ENCODE data around the gene SLC4A8. TPM values are rescaled to one million over a fixed set of nuclear protein-coding genes. Genes with fewer than 3 reads are reported as not detected.

The SLC4A8 gene
- total RNA-seq, 1 experiment from 2014 or later, result 2.3 TPM

GRCh38 chr12:51395283-51396230 is 29.1 kb upstream of the SLC4A8 start:
- DNase-seq (ENCODE audit: low read depth), result no peak

GRCh38 chr12:51397670-51398069 is 27.0 kb upstream of the SLC4A8 start:
- no peak for DNase-seq (ENCODE audit: low read depth)

GRCh38 chr12:51399891-51400290 is 24.7 kb upstream of the SLC4A8 start:
- DNase-seq (ENCODE audit: low read depth), result no peak

GRCh38 chr12:51401020-51401419 is 23.6 kb upstream of the SLC4A8 start:
- no peak for DNase-seq (ENCODE audit: low read depth)

GRCh38 chr12:51401486-51401885 is 23.1 kb upstream of the SLC4A8 start:
- no peak for DNase-seq (ENCODE audit: low read depth)

GRCh38 chr12:51401900-51402299 is 22.7 kb upstream of the SLC4A8 start:
- DNase-seq (ENCODE audit: low read depth), result no peak

GRCh38 chr12:51403159-51403558 is 21.5 kb upstream of the SLC4A8 start:
- DNase-seq (ENCODE audit: low read depth), result peak; percentile 45

- DNase-seq (ENCODE audit: low read depth), result no peak
Measured at GRCh38 chr12:51403681-51404136, 20.9 kb upstream of the SLC4A8 start.

GRCh38 chr12:51404627-51405026 is 20.0 kb upstream of the SLC4A8 start:
- DNase-seq (ENCODE audit: low read depth), result no peak

- DNase-seq (ENCODE audit: low read depth), result no peak
Measured at GRCh38 chr12:51405801-51406207, 18.8 kb upstream of the SLC4A8 start.

GRCh38 chr12:51406290-51406689 is 18.3 kb upstream of the SLC4A8 start:
- no peak for DNase-seq (ENCODE audit: low read depth)

- no peak for DNase-seq (ENCODE audit: low read depth)
Measured at GRCh38 chr12:51406859-51407258, 17.8 kb upstream of the SLC4A8 start.

- no peak for DNase-seq (ENCODE audit: low read depth)
Measured at GRCh38 chr12:51407604-51408003, 17.0 kb upstream of the SLC4A8 start.

GRCh38 chr12:51409846-51410245 is 14.8 kb upstream of the SLC4A8 start:
- DNase-seq (ENCODE audit: low read depth), result no peak

- DNase-seq (ENCODE audit: low read depth), result no peak
Measured at GRCh38 chr12:51413149-51413548, 11.5 kb upstream of the SLC4A8 start.

GRCh38 chr12:51413791-51414190 is 10.8 kb upstream of the SLC4A8 start:
- DNase-seq (ENCODE audit: low read depth), result no peak

GRCh38 chr12:51415931-51416330 is 8.7 kb upstream of the SLC4A8 start:
- DNase-seq (ENCODE audit: low read depth), result no peak

GRCh38 chr12:51417826-51418225 is 6.8 kb upstream of the SLC4A8 start:
- DNase-seq (ENCODE audit: low read depth), result no peak

GRCh38 chr12:51419425-51420193 is 5.0 kb upstream of the SLC4A8 start:
- DNase-seq (ENCODE audit: low read depth), result no peak

GRCh38 chr12:51421266-51421884 is 3.3 kb upstream of the SLC4A8 start:
- peak; percentile 65 for DNase-seq (ENCODE audit: low read depth)

- DNase-seq (ENCODE audit: low read depth), result no peak
Measured at GRCh38 chr12:51424094-51424661, 453 bp upstream of the SLC4A8 start.

GRCh38 chr12:51428256-51428655 is 3.6 kb downstream of the SLC4A8 start:
- no peak for DNase-seq (ENCODE audit: low read depth)

All from Daoy (cell line).